ELF-1 (cell line): ENCODE measurements around the gene NOL8.
A peak's percentile ranks its signal among the peaks of the same experiment; 100 is the strongest.

ENCODE experiments used
- DNase-seq: peaks from one replicate; pipeline ENCODE4 v3.0.0-alpha.2; 2016; ENCODE audit warnings: low read depth, low spot score

Gene NOL8

GRCh38 chr9:92312887-92313623 is 12.1 kb downstream of the NOL8 start:
- no peak for DNase-seq

GRCh38 chr9:92310562-92310961 is 14.6 kb downstream of the NOL8 start:
- DNase-seq = no peak

- DNase-seq = no peak
Observed at GRCh38 chr9:92308893-92309292, 16.3 kb downstream of the NOL8 start.

DNA sequence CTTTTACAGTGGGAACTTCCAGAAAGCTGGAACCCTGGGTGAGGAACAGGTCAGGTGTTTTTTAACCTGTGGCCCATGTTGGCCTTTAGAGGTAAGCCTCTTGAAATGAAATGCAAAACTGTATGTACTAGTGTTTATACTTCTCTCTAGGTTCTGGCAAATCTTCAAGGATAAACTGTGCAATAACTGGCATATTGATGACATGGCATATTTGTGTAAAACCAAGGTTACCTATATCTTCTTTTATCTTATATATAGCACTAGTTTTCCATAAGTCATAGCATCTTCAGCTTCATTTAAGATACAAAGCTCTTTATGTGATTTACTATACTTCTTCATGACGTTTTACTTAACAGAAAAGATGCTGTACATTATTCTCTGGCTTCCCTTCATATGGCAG is 24.2 kb downstream of the NOL8 start:
- DNase-seq = no peak

DNA sequence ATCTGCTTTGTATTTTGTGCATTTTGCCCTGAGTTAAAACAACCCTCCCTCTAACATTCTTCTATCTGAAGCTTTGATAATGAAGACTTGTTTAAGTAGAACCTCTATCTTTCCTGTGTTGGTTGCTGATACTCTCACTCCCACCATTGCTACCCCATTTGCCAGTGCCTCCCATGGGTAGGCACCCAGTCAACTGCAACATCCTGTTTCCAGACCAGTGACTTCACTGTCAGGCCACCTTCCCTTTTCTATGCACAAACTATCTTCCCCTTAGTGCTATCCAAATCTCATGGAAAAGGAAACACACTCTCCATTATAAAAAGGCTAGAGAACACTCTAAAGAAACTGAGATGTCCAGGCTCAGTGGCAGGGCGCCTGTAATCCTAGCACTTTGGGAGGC is 26.0 kb downstream of the NOL8 start:
- no peak for DNase-seq

- DNase-seq = no peak
Observed at GRCh38 chr9:92298036-92298435, 27.1 kb downstream of the NOL8 start.

DNA sequence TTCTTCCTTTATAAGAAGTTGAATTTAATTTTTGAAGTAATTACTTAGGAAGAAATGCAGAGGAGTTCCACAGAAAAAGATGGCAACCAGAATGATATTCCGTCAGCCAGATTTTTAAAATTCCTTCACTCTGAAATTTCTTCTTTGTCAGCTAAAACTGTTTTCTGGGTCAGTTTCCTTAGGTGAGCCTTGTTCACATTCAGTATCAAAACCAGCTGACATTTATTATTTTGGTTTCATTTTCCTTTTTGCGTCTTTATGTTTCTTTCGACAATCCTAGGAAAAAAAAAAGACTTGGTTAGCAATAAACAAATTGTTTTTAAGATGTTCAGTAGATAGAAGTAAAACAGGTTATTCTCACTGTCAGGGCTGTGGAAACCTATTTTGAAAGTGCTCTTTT is 27.5 kb downstream of the NOL8 start:
- no peak for DNase-seq

- peak; percentile 54 for DNase-seq
Observed at GRCh38 chr9:92295827-92296258, 29.3 kb downstream of the NOL8 start.

DNA sequence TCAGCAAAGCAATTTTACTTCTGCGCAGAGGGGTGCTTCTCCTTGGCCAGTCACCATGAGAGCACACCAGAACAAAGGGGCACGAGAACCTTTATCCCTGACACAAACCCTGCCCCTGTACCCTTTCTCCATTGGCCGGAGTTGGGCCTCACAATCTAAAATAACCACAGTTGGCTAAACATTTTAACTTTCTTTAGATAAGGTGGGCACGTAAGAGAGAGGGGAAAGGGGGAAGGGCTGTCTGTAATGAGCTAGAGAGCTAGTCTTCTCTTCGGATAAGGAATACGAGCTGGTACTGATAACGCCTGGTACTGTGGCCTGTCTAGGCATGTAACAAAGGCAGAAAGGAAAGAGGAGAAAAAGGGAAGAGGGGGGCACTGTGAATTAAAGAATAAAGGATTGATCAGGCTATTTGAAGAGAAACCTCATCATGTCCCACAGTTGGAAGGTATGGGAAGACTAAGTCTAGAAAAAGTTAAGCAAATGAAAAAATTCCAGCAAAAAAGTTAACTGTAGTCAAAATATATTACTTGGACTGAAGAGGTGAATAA is 29.8 kb downstream of the NOL8 start:
- peak; percentile 14 for DNase-seq

DNA sequence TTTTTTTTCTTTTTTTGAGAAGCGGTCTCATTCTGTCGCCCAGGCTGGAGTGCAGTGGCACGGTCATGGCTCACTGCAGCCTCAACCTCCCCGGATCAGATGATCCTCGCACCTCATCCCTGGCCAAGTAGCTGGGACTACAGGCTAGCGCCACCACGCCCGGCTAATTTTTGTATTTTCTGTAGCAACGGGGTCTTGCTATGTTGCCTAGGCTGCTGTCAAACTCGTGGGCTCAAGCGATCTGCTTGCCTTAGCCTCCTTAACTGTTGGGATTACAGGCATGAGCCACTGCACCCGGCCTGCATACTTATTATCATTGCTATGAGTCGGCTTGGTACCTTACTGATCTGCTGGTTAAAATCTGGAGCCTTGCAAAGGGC is 30.9 kb downstream of the NOL8 start:
- DNase-seq = peak; percentile 47

- DNase-seq = peak; percentile 100
Observed at GRCh38 chr9:92293452-92294296, 31.5 kb downstream of the NOL8 start, which contains the start of gene IARS1. Gene IARS1, minus strand, starts transcription at chr9:92293697. Its CDS starts 4,278 bp downstream, at chr9:92289419.

DNA sequence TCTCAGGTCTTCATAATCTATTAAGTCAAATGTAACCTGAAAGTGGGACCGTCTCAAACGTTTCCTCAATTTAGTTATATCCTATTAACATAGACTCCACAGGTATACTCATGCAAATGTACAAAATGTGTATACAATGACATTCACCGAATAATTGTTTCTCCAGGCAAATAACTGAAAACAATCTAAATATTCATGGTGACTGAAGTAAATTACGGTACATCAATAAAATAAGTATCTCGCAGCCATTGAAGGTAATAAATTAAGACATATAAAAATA is 32.1 kb downstream of the NOL8 start:
- no peak for DNase-seq

- DNase-seq = peak; percentile 24
Observed at GRCh38 chr9:92292338-92293074, 32.6 kb downstream of the NOL8 start.

DNA sequence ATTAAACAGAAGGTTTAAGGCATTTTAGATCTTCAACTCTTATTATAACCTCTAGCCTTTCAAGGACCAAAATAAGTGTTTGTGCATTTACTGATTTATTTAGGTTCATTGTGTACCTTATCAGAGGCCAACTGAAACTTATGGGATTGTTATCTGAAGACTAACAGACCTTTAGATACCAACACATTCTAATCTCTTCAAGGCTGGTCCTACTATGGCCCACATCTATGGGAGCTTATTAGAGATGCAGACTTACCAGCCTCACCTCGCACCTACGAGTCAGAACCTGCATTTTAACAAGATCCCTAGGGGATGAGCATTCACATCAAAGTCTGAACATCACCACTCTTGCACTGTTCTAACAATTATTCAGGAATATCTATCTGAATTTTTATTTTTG is 33.6 kb downstream of the NOL8 start:
- no peak for DNase-seq

GRCh38 chr9:92290785-92291429 is 34.2 kb downstream of the NOL8 start:
- no peak for DNase-seq

DNA sequence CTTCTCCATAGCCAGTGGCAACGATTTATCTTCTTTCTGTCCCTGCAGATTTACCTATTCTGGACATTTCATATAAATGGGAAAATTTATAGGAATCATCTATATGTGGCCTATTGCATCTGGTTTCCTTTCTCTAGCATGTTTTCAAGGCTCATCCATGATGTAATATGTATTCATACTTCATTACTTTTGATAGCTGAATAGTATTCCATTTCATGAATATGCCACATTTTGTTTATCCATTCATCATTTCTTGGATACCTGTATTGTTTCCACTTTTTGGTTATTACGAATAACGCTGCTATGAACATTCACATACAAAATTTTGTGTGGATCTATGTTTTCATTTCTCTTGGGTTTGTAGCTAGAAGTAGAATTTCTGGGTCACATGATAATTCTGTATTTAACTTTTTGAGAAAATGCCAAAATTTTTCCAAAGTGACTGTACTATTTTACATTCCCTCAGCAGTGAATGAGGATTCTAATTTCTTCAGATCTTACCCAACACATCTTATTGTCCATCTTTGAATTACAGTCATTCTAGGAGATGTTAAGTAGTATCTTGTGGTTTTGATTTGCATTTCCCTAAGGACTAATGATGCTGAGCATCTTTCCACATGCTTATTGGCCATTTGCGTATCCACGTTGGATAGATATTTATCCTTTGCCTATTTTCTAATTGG is 35.3 kb downstream of the NOL8 start:
- no peak for DNase-seq

- no peak for DNase-seq
Observed at GRCh38 chr9:92279302-92279701, 45.8 kb downstream of the NOL8 start.

DNA sequence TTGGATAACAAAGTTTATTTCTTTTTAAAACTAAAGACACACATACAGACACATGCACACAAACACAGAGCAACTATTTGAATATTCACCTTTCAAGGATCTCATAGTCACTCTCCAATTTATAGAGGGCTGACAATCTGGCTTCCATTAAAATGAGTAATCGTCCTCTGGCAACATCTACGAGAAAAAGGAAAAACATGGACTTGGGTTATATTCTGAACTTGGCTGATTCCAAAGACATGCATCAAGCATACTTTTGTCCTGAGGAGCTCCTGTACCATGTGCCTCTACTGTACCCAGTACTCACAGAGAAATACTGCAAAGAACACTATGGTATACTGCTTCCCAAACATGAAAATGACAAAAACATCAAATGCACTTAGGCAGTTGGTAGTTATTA is 47.0 kb downstream of the NOL8 start:
- DNase-seq = no peak

DNA sequence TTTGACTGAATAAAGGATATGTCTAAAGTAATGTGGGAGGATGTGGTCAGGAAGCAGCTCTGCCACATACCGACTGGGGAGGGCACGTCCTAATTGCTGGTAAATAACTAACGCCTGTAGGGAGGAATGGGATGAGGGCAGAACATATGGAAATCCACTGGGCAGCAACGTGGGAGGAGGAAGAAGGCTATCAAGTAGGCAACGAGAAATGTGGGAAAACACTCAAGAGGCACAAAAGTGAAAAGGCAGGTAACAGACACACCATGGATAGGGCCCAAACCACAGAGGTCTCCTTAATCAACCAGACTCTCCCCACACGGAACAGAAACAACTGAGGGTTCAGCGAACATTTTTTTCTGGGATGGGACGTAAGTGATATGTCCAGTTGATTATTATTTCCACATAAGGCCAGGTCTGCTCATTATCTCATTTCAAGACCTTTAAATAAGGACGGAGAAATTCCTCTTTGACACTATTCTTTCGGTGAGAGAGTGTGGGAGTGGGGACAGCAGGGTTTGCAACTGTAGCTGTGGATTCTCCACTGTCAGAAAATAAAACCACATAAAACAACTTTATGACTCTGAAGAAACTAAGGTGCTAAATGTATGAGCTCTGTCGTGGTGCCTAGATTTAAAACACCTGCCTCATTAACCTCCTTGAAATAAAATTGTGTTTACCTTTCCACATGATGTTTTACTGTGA is 48.7 kb downstream of the NOL8 start:
- no peak for DNase-seq

DNA sequence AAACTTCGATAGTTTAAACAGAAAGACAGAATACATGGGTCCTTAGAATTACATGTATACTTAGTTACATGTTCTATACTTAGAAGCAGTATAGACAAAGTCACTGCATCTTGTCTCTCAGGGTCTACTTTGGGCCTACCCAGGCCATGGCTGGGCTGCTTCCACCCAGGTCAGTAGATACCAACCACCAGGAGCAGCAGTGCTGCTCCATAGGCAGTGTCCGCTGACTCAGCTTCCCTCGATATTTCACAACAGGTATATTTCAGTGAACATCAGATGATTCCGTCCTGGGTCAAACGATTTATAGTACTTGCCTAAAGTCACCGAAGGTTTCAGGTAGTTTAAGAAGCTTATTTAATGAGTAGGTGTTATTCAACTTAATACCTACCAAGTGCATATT is 49.6 kb downstream of the NOL8 start:
- DNase-seq = no peak
